MM.1S (cell line): ENCODE measurements around the gene IGFBP4.

ENCODE experiments used
- DNase-seq: peaks from one replicate; pipeline ENCODE4 v3.0.0-alpha.2; 2015
- H2AFZ ChIP-seq: fragments of 300-600 bp; sonication (generic); 2 replicates; pipeline ENCODE4 v1.6.0; 2016; ENCODE audit warnings: antibody characterized with exemption, low read length
- H3F3A ChIP-seq: fragments of 300-600 bp; sonication (generic); 2 replicates; pipeline ENCODE4 v1.6.1; 2016; ENCODE audit warnings: mild to moderate bottlenecking, antibody characterized with exemption, low read length, moderate library complexity, mixed read lengths; ENCODE audit not compliant: insufficient read depth
- H3K27ac ChIP-seq: fragments of 300-600 bp; sonication (generic); 2 replicates; pipeline ENCODE4 v1.5.1; 2016; ENCODE audit warnings: mild to moderate bottlenecking, low read length
- H3K27me3 ChIP-seq: fragments of 300-600 bp; sonication (generic); replicated peaks from 2 replicates; pipeline ENCODE4 v1.6.0; 2016; ENCODE audit warnings: low read length; ENCODE audit not compliant: insufficient read depth
- H3K36me3 ChIP-seq: fragments of 300-600 bp; sonication (generic); replicated peaks from 2 replicates; pipeline ENCODE4 v1.6.1; 2016; ENCODE audit warnings: mild to moderate bottlenecking, low read length, mixed read lengths; ENCODE audit not compliant: insufficient read depth
- H3K4me1 ChIP-seq: fragments of 300-600 bp; sonication (generic); 2 replicates; pipeline ENCODE4 v1.6.1; 2016; ENCODE audit warnings: low read length, mixed read lengths
- H3K4me2 ChIP-seq: fragments of 300-600 bp; sonication (generic); 2 replicates; pipeline ENCODE4 v1.6.0; 2016; ENCODE audit warnings: low read depth, low read length
- H3K4me3 ChIP-seq: fragments of 300-600 bp; sonication (generic); 2 replicates; pipeline ENCODE4 v1.5.1; 2016; ENCODE audit warnings: low read length, mixed read lengths
- H3K79me2 ChIP-seq: fragments of 300-600 bp; sonication (generic); 2 replicates; pipeline ENCODE4 v1.6.1; 2016; ENCODE audit warnings: mixed run types, low read length, mixed read lengths
- H3K9ac ChIP-seq: fragments of 300-600 bp; sonication (generic); 2 replicates; pipeline ENCODE4 v1.6.1; 2016; ENCODE audit warnings: low read length, mixed read lengths
- H3K9me2 ChIP-seq: fragments of 300-600 bp; sonication (generic); replicated peaks from 2 replicates; pipeline ENCODE4 v1.6.1; 2016; ENCODE audit warnings: mild to moderate bottlenecking, low read length, mixed read lengths; ENCODE audit not compliant: insufficient read depth
- H3K9me3 ChIP-seq: fragments of 300-600 bp; sonication (generic); replicated peaks from 2 replicates; pipeline ENCODE4 v1.6.1; 2016; ENCODE audit warnings: mild to moderate bottlenecking, low read length, mixed read lengths; ENCODE audit not compliant: insufficient read depth
- H4K20me1 ChIP-seq: fragments of 300-600 bp; sonication (generic); 2 replicates; pipeline ENCODE4 v1.6.1; 2016; ENCODE audit warnings: mild to moderate bottlenecking, low read length, moderate library complexity, mixed read lengths; ENCODE audit not compliant: insufficient read depth
- CTCF ChIP-seq: fragments of 300-600 bp; sonication (generic); IDR thresholded peaks from 2 replicates; pipeline ENCODE4 v1.5.1; 2016; ENCODE audit warnings: antibody characterized with exemption, low read length, mixed read lengths
- EZH2 ChIP-seq: fragments of 300-600 bp; sonication (generic); optimal IDR thresholded peaks from 2 replicates; pipeline ENCODE3; 2017; ENCODE audit warnings: low read depth, mild to moderate bottlenecking, antibody characterized with exemption, low read length, mixed read lengths
- EZH2phosphoT487 ChIP-seq: fragments of 300-600 bp; sonication (generic); IDR thresholded peaks from 2 replicates; pipeline ENCODE4 v1.6.1; 2018; ENCODE audit warnings: antibody characterized with exemption, low read length

Gene IGFBP4

GRCh38 chr17:40478486-40478885, 35.2 kb downstream of the IGFBP4 start:
- Histone ChIP-seq H4K20me1 (no peaks in the 10 kb centered on the region), H3K79me2 (no peaks in the 10 kb centered on the region), H3K9me3 (no peaks in the 10 kb centered on the region), H3K4me1 (no peaks in the 10 kb centered on the region), H2AFZ (no peak overlapping the region), H3K36me3 (no peaks in the 10 kb centered on the region), H3F3A (no peaks in the 10 kb centered on the region), H3K9me2 (no peaks in the 10 kb centered on the region), H3K27ac (no peak overlapping the region), H3K27me3 (peaks cover 19% of the 10 kb centered on the region), H3K9ac (no peak overlapping the region), H3K4me3 (no peak overlapping the region), H3K4me2 (no peak overlapping the region)
- TF ChIP-seq EZH2 (no peak), EZH2phosphoT487 (no peak), CTCF (no peak)
- no peak for DNase-seq

GRCh38 chr17:40479754-40480480, 36.7 kb downstream of the IGFBP4 start:
- no peak for TF ChIP-seq CTCF
- no peak for TF ChIP-seq EZH2
- no peak for TF ChIP-seq EZH2phosphoT487
- no peak for DNase-seq
- Histone ChIP-seq H3K4me2 (no peak overlapping the region), H3K4me1 (no peaks in the 10 kb centered on the region), H3K27me3 (peaks cover 26% of the 10 kb centered on the region), H4K20me1 (no peaks in the 10 kb centered on the region), H3K9ac (no peak overlapping the region), H3K9me3 (no peaks in the 10 kb centered on the region), H2AFZ (no peak overlapping the region), H3F3A (no peaks in the 10 kb centered on the region), H3K79me2 (no peaks in the 10 kb centered on the region), H3K36me3 (no peaks in the 10 kb centered on the region), H3K27ac (no peak overlapping the region), H3K4me3 (no peak overlapping the region), H3K9me2 (no peaks in the 10 kb centered on the region)

GRCh38 chr17:40480501-40481003, 37.3 kb downstream of the IGFBP4 start:
- H2AFZ ChIP-seq: no peak overlapping the region
- no peaks in the 10 kb centered on the region for H3K9me3 ChIP-seq
- no peak for DNase-seq
- H3K4me1 ChIP-seq: no peaks in the 10 kb centered on the region
- no peak overlapping the region for H3K4me3 ChIP-seq
- H3K36me3 ChIP-seq: no peaks in the 10 kb centered on the region
- TF ChIP-seq EZH2 (no peak), EZH2phosphoT487 (no peak), CTCF (no peak)
- no peak overlapping the region for H3K27ac ChIP-seq
- no peaks in the 10 kb centered on the region for H3F3A ChIP-seq
- no peaks in the 10 kb centered on the region for H3K9me2 ChIP-seq
- H3K4me2 ChIP-seq: no peak overlapping the region
- H3K27me3 ChIP-seq: peaks cover 33% of the 10 kb centered on the region
- H3K9ac ChIP-seq: no peak overlapping the region
- H3K79me2 ChIP-seq: no peaks in the 10 kb centered on the region
- no peaks in the 10 kb centered on the region for H4K20me1 ChIP-seq
